Neural cell (in vitro differentiated cells): ENCODE results near the gene DOHH. TPM values are rescaled to one million over a fixed set of nuclear protein-coding genes. Genes with fewer than 3 reads are reported as not detected.

Source experiments
- H2AFZ ChIP-seq: fragments of 200-600, 300-800 bp; sonication (generic), shearing (Covaris generic); 2 replicates; pipeline ENCODE4 v1.6.0; 2014; ENCODE audit warnings: low read depth, mild to moderate bottlenecking, antibody characterized with exemption, low read length, moderate library complexity
- H3F3A ChIP-seq: fragments of 200-600 bp; shearing (Covaris generic); 2 replicates; pipeline ENCODE4 v1.6.1; 2016; ENCODE audit warnings: mild to moderate bottlenecking, moderate library complexity, mixed read lengths, antibody characterized with exemption, low read length; ENCODE audit not compliant: insufficient read depth, poor library complexity, severe bottlenecking
- H3K27ac ChIP-seq: fragments of 200-600, 300-800 bp; sonication (generic), shearing (Covaris generic); 2 replicates; pipeline ENCODE4 v1.5.1; 2014; ENCODE audit warnings: mild to moderate bottlenecking, low read length, moderate library complexity
- H3K27me3 ChIP-seq: fragments of 300-800, 200-600 bp; sonication (generic), shearing (Covaris generic); 2 replicates; pipeline ENCODE4 v1.6.0; 2014; ENCODE audit warnings: mild to moderate bottlenecking, low read depth, low read length, moderate library complexity; ENCODE audit not compliant: insufficient read depth
- H3K36me3 ChIP-seq: fragments of 300-800, 200-600 bp; sonication (generic), shearing (Covaris generic); 2 replicates; pipeline ENCODE4 v1.5.1; 2014; ENCODE audit warnings: mild to moderate bottlenecking, antibody characterized with exemption, low read length, moderate library complexity; ENCODE audit not compliant: insufficient read depth
- H3K4me2 ChIP-seq: fragments of 300-800, 200-600 bp; sonication (generic), shearing (Covaris generic); 2 replicates; pipeline ENCODE4 v1.6.0; 2014; ENCODE audit warnings: mild to moderate bottlenecking, low read length
- H3K4me3 ChIP-seq: fragments of 300-800, 200-600 bp; sonication (generic), shearing (Covaris generic); 2 replicates; pipeline ENCODE4 v1.5.1; 2014; ENCODE audit warnings: mild to moderate bottlenecking, low read length, moderate library complexity
- H3K79me2 ChIP-seq: fragments of 200-600 bp; shearing (Covaris generic); replicated peaks from 2 replicates; pipeline ENCODE4 v1.6.0; 2014; ENCODE audit warnings: mild to moderate bottlenecking, low read length, moderate library complexity; ENCODE audit not compliant: insufficient read depth
- H3K9ac ChIP-seq: fragments of 300-800, 200-600 bp; sonication (generic), shearing (Covaris generic); 2 replicates; pipeline ENCODE4 v1.6.1; 2016; ENCODE audit warnings: mild to moderate bottlenecking, low read length, mixed read lengths
- H3K9me2 ChIP-seq: fragments of 200-600 bp; shearing (Covaris generic); 2 replicates; pipeline ENCODE4 v1.6.1; 2016; ENCODE audit warnings: mild to moderate bottlenecking, low read length, mixed read lengths; ENCODE audit not compliant: insufficient read depth
- H3K9me3 ChIP-seq: fragments of 200-600, 300-800 bp; sonication (generic), shearing (Covaris generic); 2 replicates; pipeline ENCODE4 v1.6.1; 2016; ENCODE audit warnings: mild to moderate bottlenecking, mixed run types, low read length, moderate library complexity, mixed read lengths
- H4K20me1 ChIP-seq: fragments of 200-600 bp; shearing (Covaris generic); 2 replicates; pipeline ENCODE4 v1.6.1; 2016; ENCODE audit warnings: mild to moderate bottlenecking, mixed run types; ENCODE audit not compliant: insufficient read depth
- CTCF ChIP-seq: fragments of 450-650 bp; IDR thresholded peaks from 2 replicates; pipeline ENCODE4 v1.5.1; 2014; ENCODE audit warnings: antibody characterized with exemption, mild to moderate bottlenecking, moderate library complexity; ENCODE audit not compliant: poor library complexity, severe bottlenecking
- EP300 ChIP-seq: fragments of 450-650 bp; conservative IDR thresholded peaks from 2 replicates; pipeline ENCODE4 v1.6.1; 2014; ENCODE audit warnings: antibody characterized with exemption, mild to moderate bottlenecking, moderate library complexity; ENCODE audit not compliant: poor library complexity, severe bottlenecking
- EZH2 ChIP-seq: fragments of 200-600, 300-800 bp; shearing (Covaris generic), sonication (generic); IDR thresholded peaks from 2 replicates; pipeline ENCODE4 v1.6.1; 2014; ENCODE audit warnings: antibody characterized with exemption, low read length, borderline replicate concordance, mild to moderate bottlenecking; ENCODE audit not compliant: insufficient read depth, poor library complexity, severe bottlenecking
- MXI1 ChIP-seq: fragments of 450-650 bp; conservative IDR thresholded peaks from 2 replicates; pipeline ENCODE4 v1.6.1; 2014; ENCODE audit warnings: antibody characterized with exemption, mild to moderate bottlenecking; ENCODE audit not compliant: poor library complexity, severe bottlenecking
- POLR2AphosphoS5 ChIP-seq: IDR thresholded peaks from 2 replicates; pipeline ENCODE4 v1.6.1; 2012
- RAD21 ChIP-seq: fragments of 450-650 bp; conservative IDR thresholded peaks from 2 replicates; pipeline ENCODE4 v1.6.1; 2014; ENCODE audit warnings: antibody characterized with exemption, mild to moderate bottlenecking, moderate library complexity
- REST ChIP-seq: IDR thresholded peaks from 2 replicates; pipeline ENCODE4 v1.6.1; 2012; ENCODE audit warnings: borderline replicate concordance
- SMC3 ChIP-seq: fragments of 450-650 bp; conservative IDR thresholded peaks from 2 replicates; pipeline ENCODE4 v1.6.1; 2014; ENCODE audit warnings: antibody characterized with exemption, mild to moderate bottlenecking, moderate library complexity; ENCODE audit not compliant: poor library complexity
- TAF1 ChIP-seq: IDR thresholded peaks from 2 replicates; pipeline ENCODE4 v1.6.1; 2012; ENCODE audit warnings: low read depth
- polyA plus RNA-seq: library from polyadenylated mRNA; depleted of rRNA; stranded (reverse); fragments of >200 nt; gene quantifications from 2 replicates; pipeline ENCODE4 v1.2.3, GENCODE V29; 2014

DOHH gene
- polyA plus RNA-seq, 1 donor from 2014 or later: 20.3 TPM

- Histone ChIP-seq H3K9me3 (no peaks in the 10 kb centered on the region), H2AFZ (no peak overlapping the region), H3K9me2 (no peaks in the 10 kb centered on the region), H3K36me3 (no peaks in the 10 kb centered on the region), H4K20me1 (no peaks in the 10 kb centered on the region), H3K27ac (no peak overlapping the region), H3K79me2 (no peaks in the 10 kb centered on the region), H3F3A (no peaks in the 10 kb centered on the region), H3K27me3 (no peaks in the 10 kb centered on the region), H3K4me3 (no peak overlapping the region), H3K4me2 (no peak overlapping the region), H3K9ac (no peak overlapping the region)
- TF ChIP-seq TAF1 (no peak), EZH2 (no peak), REST (no peak), POLR2AphosphoS5 (no peak)
Observed at GRCh38 chr19:3533033-3533432, 32.6 kb upstream of the DOHH start.

- Histone ChIP-seq H3K9me3 (no peaks in the 10 kb centered on the region), H3K4me2 (no peak overlapping the region)
Observed at GRCh38 chr19:3532154-3532786, 31.8 kb upstream of the DOHH start.

More at GRCh38 chr19:3532154-3532786, 31.8 kb upstream of the DOHH start:
- Histone ChIP-seq H4K20me1 (no peaks in the 10 kb centered on the region), H3F3A (no peaks in the 10 kb centered on the region), H3K27me3 (no peaks in the 10 kb centered on the region), H3K27ac (no peak overlapping the region), H3K36me3 (no peaks in the 10 kb centered on the region), H3K9ac (no peak overlapping the region), H3K4me3 (no peak overlapping the region), H3K79me2 (no peaks in the 10 kb centered on the region), H3K9me2 (no peaks in the 10 kb centered on the region), H2AFZ (no peak overlapping the region)
- no peak for TF ChIP-seq MXI1
- no peak for TF ChIP-seq EP300
- TF ChIP-seq SMC3: no peak
- no peak for TF ChIP-seq EZH2
- TF ChIP-seq TAF1: no peak
- no peak for TF ChIP-seq POLR2AphosphoS5
- TF ChIP-seq REST: no peak
- TF ChIP-seq RAD21: no peak
- no peak for TF ChIP-seq CTCF
